CD4-positive, alpha-beta T cell treated with Interleukin-15 for 4 hours (primary cell): ENCODE data around the gene PLA2G15.

Experiments used
- DNase-seq: peaks from one replicate; pipeline ENCODE4 v3.0.0-alpha.2; 2020; ENCODE audit warnings: low spot score

Gene PLA2G15

DNA sequence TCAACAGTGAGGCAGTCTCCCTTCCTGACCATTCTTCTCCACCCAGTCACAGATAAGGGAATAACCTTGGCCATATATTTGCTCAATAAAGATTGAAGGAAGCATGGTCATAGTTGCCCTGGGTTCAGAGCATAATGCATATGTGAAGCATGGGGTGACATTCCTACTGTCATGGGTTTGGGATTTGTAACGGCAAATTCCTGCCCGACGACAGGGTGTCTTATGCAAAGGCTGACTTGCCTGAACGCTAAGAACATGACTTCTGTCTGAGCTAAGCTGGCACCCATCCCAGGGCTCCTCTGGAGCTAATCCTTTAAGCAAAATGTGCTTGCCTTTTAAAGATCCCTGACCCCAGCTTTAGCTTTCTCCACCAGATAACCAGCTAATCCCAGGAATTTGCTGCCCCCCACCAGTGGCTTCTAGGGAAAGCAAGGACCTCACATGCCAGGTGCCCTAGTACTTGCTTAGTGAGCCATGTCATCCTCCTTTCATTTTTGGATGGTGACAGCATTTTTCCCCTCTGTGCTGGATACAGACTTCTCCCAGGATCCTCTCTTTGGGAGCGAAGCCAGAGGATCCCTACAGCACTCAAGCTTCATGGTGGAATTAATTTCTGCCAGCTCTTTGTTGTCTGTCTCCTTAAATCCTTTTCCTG, 53.9 kb downstream of the PLA2G15 start:
- DNase-seq: no peak

DNA sequence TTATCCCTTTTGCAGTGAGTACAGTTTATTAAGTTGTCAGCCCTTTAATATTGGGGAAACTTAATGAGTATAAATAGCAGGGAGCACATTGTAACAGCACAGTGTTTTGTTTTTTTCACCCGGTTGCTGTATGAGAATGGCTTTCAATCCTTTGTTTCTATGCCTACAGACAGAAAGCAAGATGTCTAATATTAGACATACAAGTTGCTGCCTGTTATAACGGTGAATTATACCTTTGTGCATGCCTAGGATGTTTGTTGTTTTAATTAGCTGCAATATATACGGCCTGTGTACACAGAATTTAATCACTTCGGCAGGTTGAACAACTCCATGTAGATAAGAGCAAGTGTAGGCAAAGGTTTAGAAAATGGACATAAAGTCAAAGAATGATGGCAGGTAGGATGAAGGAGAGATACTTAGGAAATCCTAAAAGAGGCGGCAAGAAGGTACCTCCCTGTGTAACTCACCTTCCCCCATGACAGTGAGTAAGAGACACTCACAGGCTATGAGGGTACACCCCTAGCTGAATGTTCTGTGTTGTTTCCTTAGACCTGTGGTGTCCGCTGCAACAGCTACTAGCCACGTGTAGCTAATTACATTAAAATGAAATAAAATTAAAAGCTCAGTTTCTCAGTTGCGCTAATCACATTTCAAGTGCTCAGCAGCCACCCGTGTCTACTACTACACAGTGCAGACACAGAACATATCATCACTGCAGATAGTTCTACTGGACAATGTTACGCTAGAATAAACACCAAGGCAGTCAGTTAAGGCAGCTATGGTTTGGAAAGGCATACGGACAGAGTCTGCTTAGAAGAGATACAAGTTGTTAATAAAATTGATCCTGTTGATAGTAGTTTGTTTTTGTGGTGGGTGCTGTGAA, 54.6 kb downstream of the PLA2G15 start:
- DNase-seq: no peak

DNA sequence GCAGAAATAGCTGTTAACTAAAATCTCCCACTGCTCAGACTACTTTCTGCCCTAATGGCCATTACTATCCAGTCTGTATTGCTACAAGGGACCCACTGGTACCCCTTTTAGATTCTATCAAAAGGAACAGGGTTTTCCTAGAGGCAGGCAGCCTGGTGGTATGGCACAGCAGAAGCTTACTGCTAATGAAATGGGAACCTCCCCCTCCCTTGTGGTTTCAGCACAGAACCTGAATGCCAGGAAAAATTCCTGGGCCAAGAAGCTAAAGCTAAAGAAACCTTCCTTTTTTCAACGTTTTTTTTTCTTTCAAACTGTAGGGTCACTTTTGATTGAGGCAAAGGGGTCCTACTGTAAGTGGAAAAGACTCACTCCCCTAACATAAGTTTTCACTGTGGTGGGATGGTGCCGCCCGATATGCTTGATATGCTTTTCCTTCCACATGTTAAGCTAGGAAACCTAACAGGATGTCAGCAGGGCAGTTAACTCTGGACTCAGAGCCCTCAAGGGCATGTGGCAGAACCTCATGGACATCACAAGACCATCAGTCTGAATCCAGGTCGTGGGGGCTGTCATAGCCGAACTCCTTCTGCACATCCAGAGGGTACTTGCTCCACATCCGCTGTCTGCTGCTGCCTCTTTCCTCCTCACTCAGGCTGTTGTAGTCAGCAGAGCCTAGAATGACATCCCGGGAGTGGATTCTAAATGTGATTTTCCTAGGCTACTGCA, 55.7 kb downstream of the PLA2G15 start:
- no peak for DNase-seq

DNA sequence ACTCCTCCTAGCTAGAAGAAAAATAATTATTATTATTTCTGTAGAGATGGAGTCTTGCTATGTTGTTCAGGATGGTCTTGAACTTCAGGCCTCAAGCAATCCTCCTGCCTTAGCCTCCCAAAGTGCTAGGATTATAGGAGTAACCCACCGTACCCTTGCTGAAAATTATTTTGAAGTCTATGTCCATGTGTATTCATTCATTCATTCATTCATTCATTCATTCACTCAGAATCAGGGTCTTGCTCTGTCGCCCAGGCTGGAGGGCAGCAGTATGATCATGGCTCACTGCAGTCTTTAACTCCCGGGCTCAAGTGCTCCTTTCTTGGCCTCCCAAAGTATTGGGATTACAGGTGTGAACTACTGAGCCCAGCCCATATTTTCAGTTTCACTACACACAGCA, 61.5 kb downstream of the PLA2G15 start:
- no peak for DNase-seq

DNA sequence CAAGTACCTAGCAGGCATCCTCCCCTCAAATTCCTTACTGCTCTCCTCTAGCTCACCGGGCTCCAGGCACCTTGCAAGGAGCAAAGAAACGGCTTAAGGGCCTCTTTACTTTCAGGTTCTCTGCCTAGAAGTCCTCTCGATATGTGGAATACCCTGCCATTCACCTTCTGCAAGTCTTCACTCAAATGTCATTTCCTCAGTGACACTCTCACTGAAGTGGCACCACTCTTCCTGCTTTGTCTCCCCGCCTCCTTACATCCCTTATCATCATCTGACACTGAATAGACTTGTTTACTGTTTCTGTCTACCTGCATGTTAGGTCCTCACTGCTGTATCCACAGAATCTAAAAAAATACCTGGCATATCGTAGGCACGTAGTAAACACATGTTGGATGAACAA, 64.6 kb downstream of the PLA2G15 start:
- DNase-seq: no peak

DNA sequence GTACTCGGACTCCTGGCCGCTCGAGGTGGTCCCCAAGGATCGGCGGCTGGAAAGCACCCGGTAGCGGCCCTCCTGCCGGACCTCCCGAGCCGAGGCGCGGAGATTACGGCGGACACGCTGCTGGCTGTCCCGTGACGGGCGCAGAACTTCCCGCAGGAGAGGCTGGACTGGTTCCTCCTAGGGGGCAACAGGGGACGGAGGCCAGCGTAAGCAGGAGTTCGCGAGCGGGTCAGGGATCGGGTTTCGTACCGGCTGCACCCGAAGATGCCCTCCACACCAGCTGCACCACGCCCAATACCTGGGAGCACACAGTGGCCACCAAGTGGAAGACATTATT, 65.2 kb downstream of the PLA2G15 start:
- DNase-seq: no peak
